ENCODE measurements around the gene CREB5.

DNA sequence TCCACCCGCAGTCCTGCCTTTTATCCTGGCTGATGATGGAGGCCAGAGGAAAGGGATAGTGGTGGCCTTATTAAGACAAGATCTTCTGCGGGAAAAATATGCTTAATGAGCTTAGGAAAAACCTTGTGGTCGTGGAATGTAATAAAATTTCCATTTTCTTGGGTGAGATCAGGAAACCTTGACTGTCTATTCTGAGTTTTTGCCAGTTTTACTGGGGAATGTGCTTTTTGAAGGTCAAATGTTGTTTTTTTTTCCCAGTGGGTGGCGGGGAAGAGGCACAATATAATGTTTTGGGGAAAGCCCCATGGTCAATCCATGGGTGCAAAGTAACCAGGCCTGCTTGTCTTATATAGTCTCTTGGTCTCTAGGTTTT lies 118.5 kb downstream of the CREB5 start:
- TF ChIP-seq SP1 (IDR thresholded peaks at IDR 0.05; ENCODE audit: low read depth, low read length): no peak
- TF ChIP-seq POLR2AphosphoS5 (IDR thresholded peaks at IDR 0.05; ENCODE audit: low read depth, low read length): no peak
- no peak for TF ChIP-seq NANOG (IDR thresholded peaks at IDR 0.05; ENCODE audit: insufficient read depth, low read depth, low read length, poor library complexity, severe bottlenecking)
- no peak for TF ChIP-seq POLR2A (IDR thresholded peaks at IDR 0.05; ENCODE audit: control extremely low read depth in 1 of 2, low read depth in 2 of 2, low read length in 2 of 2)
- TF ChIP-seq EZH2 (IDR thresholded peaks at IDR 0.05; ENCODE audit: low read depth, low read length, severe bottlenecking): no peak
